D341Med (cell line): ENCODE data around the gene NOXA1.

ENCODE experiments used
- DNase-seq: peaks from one replicate; pipeline ENCODE4 v3.0.0; 2012; ENCODE audit warnings: low spot score

The NOXA1 gene

GRCh38 chr9:137454597-137455358 is 31.6 kb downstream of the NOXA1 start:
- no peak for DNase-seq

DNA sequence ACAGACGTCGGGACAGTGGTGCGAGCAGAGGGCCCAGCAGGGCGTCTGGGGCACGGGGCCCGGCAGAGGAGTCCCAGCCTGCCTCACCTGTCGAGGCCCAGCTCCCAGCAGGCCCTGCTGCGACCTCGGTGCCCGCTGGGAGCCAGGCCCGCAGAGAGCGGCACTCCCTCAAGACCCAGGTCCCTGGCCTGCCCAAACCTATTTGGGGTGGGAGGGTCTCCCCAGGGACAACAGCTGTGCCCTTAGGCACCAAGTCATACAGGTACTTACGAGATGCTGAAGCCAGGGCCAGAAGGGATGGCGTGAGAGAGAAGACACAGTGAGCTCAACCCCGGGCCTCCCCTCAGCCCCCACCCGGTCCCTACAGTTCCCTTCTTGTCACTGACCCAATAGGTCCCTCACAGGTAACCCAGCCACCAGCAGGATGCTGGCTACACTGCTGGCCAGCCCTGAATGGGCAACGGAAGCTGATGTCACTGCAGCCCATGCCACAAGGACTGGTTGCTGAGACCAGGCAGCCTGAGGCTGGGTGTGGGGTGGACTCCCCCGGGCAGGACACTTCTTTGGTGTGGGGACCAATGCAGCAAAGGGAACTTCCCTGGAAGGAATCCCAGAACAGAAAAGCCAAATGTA is 32.3 kb downstream of the NOXA1 start:
- no peak for DNase-seq

DNA sequence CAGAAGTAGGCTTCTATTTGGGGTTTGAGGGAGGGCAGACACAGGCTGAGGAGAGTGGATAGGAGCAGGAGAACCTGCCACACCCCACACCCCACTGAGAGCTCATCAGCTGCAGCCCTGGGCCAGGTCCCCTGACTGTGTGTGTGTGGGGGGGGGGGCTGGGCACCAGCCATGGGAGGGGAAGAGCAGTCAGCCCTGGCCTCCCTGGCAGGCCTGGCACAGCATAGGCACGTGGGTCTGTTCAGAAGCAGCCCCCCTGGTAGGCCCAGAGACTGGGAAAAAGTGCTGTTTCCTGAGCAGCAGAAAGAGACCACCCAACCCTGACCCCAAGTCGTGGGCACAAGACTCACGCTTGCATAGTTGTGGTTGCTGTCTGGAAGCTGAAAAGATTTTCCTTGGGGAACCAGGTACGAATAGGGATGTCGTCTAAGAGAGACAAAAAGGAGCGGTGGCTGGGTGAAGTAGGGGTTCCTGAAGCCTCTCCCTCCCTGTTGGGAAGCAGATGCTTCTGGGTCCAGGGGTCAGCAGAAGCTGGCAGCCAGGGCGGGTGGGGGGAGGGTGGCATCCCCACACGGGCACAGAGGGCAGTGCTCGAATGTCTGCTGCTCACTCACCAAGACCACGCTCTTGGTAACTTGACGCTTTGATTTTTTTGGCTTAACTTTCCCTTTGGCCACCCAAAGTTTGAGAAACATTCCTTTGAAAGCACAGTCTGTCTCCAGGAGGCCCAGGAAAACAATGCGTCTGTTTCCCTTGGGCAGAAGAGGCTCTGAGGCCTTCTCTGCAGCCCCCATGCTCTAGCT is 33.1 kb downstream of the NOXA1 start:
- DNase-seq, result no peak

DNA sequence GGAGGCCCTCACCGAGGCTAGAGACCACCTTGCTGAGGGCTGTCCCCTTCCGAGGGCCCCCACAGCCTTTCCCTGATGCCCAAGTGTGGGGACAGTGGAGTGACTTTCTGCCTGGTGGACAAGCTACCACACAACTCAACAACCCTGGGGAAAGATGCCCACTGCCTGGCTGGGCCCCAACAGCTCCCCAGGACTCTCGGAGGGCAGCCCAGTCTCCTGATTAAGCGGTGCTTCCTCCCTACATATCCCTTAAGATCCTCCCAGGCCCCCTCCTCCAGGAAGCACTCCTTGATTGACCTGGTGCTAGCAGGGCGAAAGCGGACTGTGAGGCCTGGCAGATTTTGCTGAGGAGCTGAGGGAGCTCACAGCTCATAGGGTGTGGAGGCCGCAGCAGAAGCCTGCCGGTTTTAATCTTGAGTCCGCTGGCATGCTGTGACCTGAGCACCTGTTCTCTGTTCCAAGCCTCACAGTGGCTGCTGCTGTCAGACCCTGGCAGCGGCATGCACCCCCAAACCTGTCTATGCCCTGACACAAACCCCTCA is 33.7 kb downstream of the NOXA1 start:
- DNase-seq, result no peak

- no peak for DNase-seq
Observed at GRCh38 chr9:137457406-137458193, 34.4 kb downstream of the NOXA1 start.

DNA sequence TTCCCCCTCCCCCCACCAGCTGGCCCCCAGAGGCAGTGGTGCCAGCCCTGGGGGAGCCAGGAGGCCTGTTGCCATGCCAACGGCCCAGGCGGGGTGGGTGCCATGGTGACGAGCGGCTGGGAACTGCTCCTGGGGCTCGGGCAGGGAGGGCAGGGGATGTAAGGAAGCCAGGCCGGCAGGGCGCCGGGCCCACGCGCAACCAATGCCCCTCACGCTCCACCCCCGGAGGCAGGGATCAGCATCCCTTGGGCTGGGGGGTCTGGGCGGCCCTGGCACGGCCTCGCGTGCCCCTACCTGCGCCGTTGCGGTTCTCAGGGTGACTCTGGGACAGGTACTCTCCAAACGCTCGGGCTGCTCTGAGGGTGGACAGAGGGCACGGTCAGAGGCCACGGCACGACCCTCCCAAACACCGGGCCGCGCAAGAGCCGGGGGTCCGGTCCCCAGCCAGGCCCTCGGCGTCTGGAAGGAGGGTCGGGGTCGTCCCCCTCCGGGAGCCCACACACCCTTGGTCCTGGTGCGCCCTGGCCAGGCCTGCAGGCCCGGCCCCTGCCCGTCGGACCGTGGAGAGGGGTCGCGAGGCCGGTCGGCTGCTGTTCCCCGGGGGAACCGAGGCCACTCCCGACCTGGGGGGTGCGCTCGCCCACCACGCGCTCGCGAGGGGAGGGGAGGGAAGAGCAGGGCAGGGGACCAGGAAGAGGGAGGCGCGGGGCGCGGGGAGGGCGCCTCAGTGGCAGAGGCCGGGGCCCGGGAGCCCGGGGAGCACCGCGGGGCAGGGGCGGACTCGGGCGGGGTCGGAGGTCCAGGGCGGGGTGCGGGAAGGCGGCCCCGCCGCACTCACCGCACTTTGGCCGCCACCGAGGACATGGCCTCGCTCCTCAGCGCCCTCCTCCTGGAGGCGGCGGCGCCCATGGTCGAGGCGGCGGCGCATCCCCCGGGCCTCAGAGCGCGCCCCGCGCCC is 35.3 kb downstream of the NOXA1 start:
- peak; percentile 81 for DNase-seq

DNA sequence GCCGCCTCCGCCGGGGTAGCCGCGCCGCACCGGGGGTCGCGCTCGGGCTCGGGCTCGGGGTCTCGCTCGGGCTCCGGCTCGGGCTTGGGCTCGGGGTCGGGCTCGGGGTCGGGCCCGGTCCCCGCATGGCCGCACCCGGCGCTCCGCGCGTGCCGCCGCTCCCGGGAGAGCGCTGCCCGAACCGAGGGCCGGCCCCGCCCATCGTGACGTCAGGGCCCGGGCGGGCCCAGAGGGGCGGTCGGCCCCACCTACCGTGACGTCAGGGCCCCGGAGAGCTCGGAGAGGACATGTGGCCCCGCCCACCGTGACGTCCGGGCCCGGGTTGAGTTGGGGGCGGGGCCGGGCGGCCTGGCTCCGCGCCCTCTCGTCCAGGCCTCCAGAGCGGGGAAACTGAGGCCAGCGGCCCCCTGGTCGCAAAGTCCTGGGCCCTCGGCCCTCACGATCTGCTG is 36.0 kb downstream of the NOXA1 start, which contains the start of gene NSMF:
NSMF (minus strand) TSS at position 183 of the 449 bp plus-strand sequence. CDS start 232 bp downstream, outside the sequence.
- peak; percentile 100 for DNase-seq

GRCh38 chr9:137459601-137460362 is 36.6 kb downstream of the NOXA1 start:
- DNase-seq, result no peak

- DNase-seq, result no peak
Observed at GRCh38 chr9:137460363-137461315, 37.4 kb downstream of the NOXA1 start.

- DNase-seq, result no peak
Observed at GRCh38 chr9:137461316-137461662, 38.1 kb downstream of the NOXA1 start.

GRCh38 chr9:137461663-137462395 is 38.6 kb downstream of the NOXA1 start:
- no peak for DNase-seq

- no peak for DNase-seq
Observed at GRCh38 chr9:137462396-137462985, 39.3 kb downstream of the NOXA1 start.

DNA sequence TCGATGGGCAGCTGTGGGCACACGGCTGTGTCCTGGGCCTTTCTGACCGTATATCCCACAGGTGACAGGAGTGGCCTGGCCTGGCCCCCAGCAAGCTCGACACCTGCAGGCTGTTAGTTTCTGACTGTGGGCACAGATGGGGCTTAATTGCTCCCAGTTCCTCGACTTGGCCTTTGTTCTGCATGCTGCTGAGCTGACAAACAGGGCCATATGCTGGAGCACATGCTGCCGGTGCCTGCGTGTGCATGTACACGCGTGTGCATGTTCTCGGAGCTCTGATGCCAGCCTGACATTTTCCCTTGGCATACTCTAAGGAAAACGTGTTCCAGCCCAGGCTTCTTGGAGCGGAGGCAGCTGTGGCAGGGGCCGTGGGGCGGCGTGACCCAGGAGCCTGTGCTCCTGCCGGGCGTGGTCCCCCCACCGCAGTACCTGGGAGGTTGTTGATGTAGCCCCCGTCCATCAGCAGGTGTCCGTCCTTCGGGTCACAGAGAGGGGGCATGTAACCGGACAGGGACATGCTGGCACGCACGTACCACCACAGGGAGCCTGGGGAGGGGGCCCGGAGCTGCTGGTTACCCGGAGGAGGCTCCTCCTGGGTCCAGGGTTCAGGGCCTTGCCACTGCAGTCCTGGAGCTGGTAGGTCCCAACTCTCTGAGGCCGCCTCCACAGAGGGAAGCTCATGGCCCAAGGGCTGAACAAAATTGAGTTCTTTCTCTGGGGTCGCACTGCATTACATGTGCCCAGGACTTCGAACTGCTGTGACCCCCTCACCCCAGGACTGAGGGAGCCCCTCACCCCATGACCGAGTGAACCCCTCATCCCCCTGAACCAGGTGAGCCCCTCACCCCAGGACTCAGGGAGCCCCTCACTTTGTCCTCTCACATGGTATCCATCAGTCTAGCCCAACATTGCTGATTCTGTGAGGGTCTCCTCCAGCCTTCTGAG is 40.1 kb downstream of the NOXA1 start:
- DNase-seq, result no peak

GRCh38 chr9:137463931-137464290 is 40.7 kb downstream of the NOXA1 start:
- DNase-seq, result no peak

- no peak for DNase-seq
Observed at GRCh38 chr9:137464291-137464999, 41.3 kb downstream of the NOXA1 start.
